HepG2 (cell line): ENCODE results near the gene SPIN1. TPM values are rescaled to one million over a fixed set of nuclear protein-coding genes. Genes with fewer than 3 reads are reported as not detected.

Experiments used
- ATAC-seq: fragments of 200-7000 bp; cut with Tn5 transposase; 3 replicates; pipeline ENCODE4 v1.9.1; 2020; ENCODE audit warnings: mild to moderate bottlenecking, moderate library complexity
- BruUV-seq: library from RNA; stranded (reverse); fragments of 400-500 nt; replicated peaks from 2 replicates; lab custom pipeline; 2021; lab: Mats Ljungman, UMichigan
- CTCF ChIA-PET: fragments of 300-600 bp; formaldehyde crosslinking; extraction: SDS; loops from one replicate; lab custom pipeline; 2021; ENCODE audit warnings: low total read pairs, inconsistent platforms, low intra/inter-chr PET ratio; lab: Yijun Ruan, JAX
- POLR2A ChIA-PET: fragments of 350-600 bp; sonication (Branson Sonifier 250); formaldehyde crosslinking; loops from one replicate; lab custom pipeline; 2020; ENCODE audit warnings: antibody characterized with exemption, inconsistent platforms; lab: Yijun Ruan, JAX
- DNase-seq: peaks from one replicate; pipeline ENCODE4 v3.0.0-alpha.2; 2015; ENCODE audit warnings: low spot score
- FAIRE-seq: peaks from 3 replicates; lab custom pipeline; 2011; peaks lifted over from hg19 to GRCh38; lab: Jason Lieb, UNC
- H2AFZ ChIP-seq: one replicate; pipeline ENCODE4 v1.6.1; 2011; ENCODE audit warnings: low read length, inconsistent platforms
- H3K27ac ChIP-seq: fragments of 300-600 bp; 3 replicates; pipeline ENCODE4 v1.8.0; 2011; ENCODE audit warnings: mixed run types, mild to moderate bottlenecking, mixed read lengths, low read length, inconsistent platforms; ENCODE audit not compliant: insufficient read depth; ENCODE audit errors: extremely low read length
- H3K27me3 ChIP-seq, 2 experiments: fragments of 200-600 bp in 1 of 2; 2 replicates in 1 of 2; 3 replicates in 1 of 2; pipeline versions ENCODE4 v1.6.0 to v1.8.0; 2011; ENCODE audit warnings: low read length in 2 of 2, mild to moderate bottlenecking in 2 of 2, moderate library complexity in 2 of 2, inconsistent platforms in 1 of 2; ENCODE audit not compliant: insufficient read depth in 2 of 2, control insufficient read depth in 1 of 2
- H3K36me3 ChIP-seq, 2 experiments: fragments of 200-600 bp in 1 of 2; replicated peaks in 1 of 2; 2 replicates in 1 of 2; 3 replicates in 1 of 2; pipeline versions ENCODE4 v1.5.1 to v1.8.0; 2011; ENCODE audit warnings: low read length in 2 of 2, inconsistent platforms in 1 of 2; ENCODE audit not compliant: insufficient read depth in 2 of 2, control insufficient read depth in 1 of 2
- H3K4me1 ChIP-seq: 2 replicates; pipeline ENCODE4 v1.5.1; 2012; ENCODE audit warnings: low read length, inconsistent platforms; ENCODE audit not compliant: insufficient read depth
- H3K4me2 ChIP-seq: 2 replicates; pipeline ENCODE4 v1.6.0; 2011; ENCODE audit warnings: low read depth, low read length, inconsistent platforms
- H3K4me3 ChIP-seq, 3 experiments: fragments of 200-600 bp in 1 of 3; sonication (generic), shearing (Covaris generic) in 1 of 3; replicated peaks in 1 of 3; 2 replicates each; pipeline ENCODE4 v1.5.1; 2011 to 2016; ENCODE audit warnings: low read length in 3 of 3, inconsistent platforms in 2 of 3, low read depth in 2 of 3, mild to moderate bottlenecking in 2 of 3, control low read depth in 1 of 3, mixed read lengths in 1 of 3; ENCODE audit not compliant: insufficient read depth in 1 of 3
- H3K79me2 ChIP-seq: one replicate; pipeline ENCODE4 v1.6.1; 2011; ENCODE audit warnings: low read length, inconsistent platforms; ENCODE audit not compliant: insufficient read depth
- H3K9ac ChIP-seq: 2 replicates; pipeline ENCODE4 v1.6.0; 2011; ENCODE audit warnings: mild to moderate bottlenecking, low read depth, low read length, inconsistent platforms; ENCODE audit not compliant: insufficient read depth
- H3K9me3 ChIP-seq: 2 replicates; pipeline ENCODE4 v1.5.1; 2012; ENCODE audit warnings: mild to moderate bottlenecking, low read length
- H4K20me1 ChIP-seq: 2 replicates; pipeline ENCODE4 v1.6.0; 2011; ENCODE audit warnings: inconsistent platforms, mild to moderate bottlenecking, low read length, moderate library complexity; ENCODE audit not compliant: insufficient read depth
- BHLHE40 ChIP-seq: IDR thresholded peaks from 2 replicates; pipeline ENCODE4 v1.6.1; 2011; ENCODE audit warnings: low read length, improper control_type of control experiment
- BRCA1 ChIP-seq: sonication (generic); formaldehyde crosslinking; IDR thresholded peaks from 2 replicates; pipeline ENCODE4 v1.4.0; 2020; ENCODE audit warnings: missing genetic modification reagents
- CAMTA2 ChIP-seq: sonication (generic); formaldehyde crosslinking; IDR thresholded peaks from 2 replicates; pipeline ENCODE4 v1.4.0; 2020; ENCODE audit warnings: mild to moderate bottlenecking, missing genetic modification reagents, borderline replicate concordance
- CREM ChIP-seq, 2 experiments: sonication (generic) in 1 of 2; formaldehyde crosslinking in 1 of 2; IDR thresholded peaks; 2 replicates each; pipeline versions ENCODE4 v1.4.0 to v1.6.1; 2016 to 2020; ENCODE audit warnings: antibody characterized with exemption in 1 of 2, mild to moderate bottlenecking in 1 of 2, missing genetic modification reagents in 1 of 2
- GPN1 ChIP-seq: sonication (generic); formaldehyde crosslinking; IDR thresholded peaks from 2 replicates; pipeline ENCODE4 v1.5.1; 2020; ENCODE audit warnings: missing genetic modification reagents, borderline replicate concordance
- HCFC1 ChIP-seq: fragments of 150-350 bp; IDR thresholded peaks from 2 replicates; pipeline ENCODE4 v1.6.1; 2014; ENCODE audit warnings: low read depth, low read length
- IRX3 ChIP-seq: sonication (generic); formaldehyde crosslinking; IDR thresholded peaks from 2 replicates; pipeline ENCODE4 v1.8.1; 2023; ENCODE audit warnings: mild to moderate bottlenecking, low read depth, missing genetic modification reagents, borderline replicate concordance
- MBNL3 ChIP-seq: fragments of 250-450 bp; sonication (Bioruptor Pico); conservative IDR thresholded peaks from 2 replicates; pipeline ENCODE4 v1.8.0; 2022; ENCODE audit warnings: mild to moderate bottlenecking, inconsistent platforms
- MIER2 ChIP-seq: IDR thresholded peaks from 2 replicates; pipeline ENCODE4 v1.6.1; 2016; ENCODE audit warnings: missing biosample characterization, missing genetic modification reagents
- RBM39 ChIP-seq: fragments of 200-400 bp; formaldehyde crosslinking; IDR thresholded peaks from one replicate; pipeline ENCODE4 v1.6.1; 2018; ENCODE audit warnings: antibody characterized with exemption, mild to moderate bottlenecking, low read depth, low read length; ENCODE audit not compliant: poor library complexity, severe bottlenecking
- SIX1 ChIP-seq: sonication (generic); formaldehyde crosslinking; IDR thresholded peaks from 2 replicates; pipeline ENCODE4 v1.4.0; 2020; ENCODE audit warnings: missing genetic modification reagents, borderline replicate concordance
- SP140L ChIP-seq: sonication (generic); formaldehyde crosslinking; IDR thresholded peaks from 2 replicates; pipeline ENCODE4 v1.4.0; 2020; ENCODE audit warnings: missing genetic modification reagents, borderline replicate concordance
- ZMAT3 ChIP-seq: sonication (generic); formaldehyde crosslinking; conservative IDR thresholded peaks from 2 replicates; pipeline ENCODE4 v1.7.0; 2021; ENCODE audit warnings: missing genetic modification reagents
- ZNF10 ChIP-seq: sonication (generic); formaldehyde crosslinking; IDR thresholded peaks from 2 replicates; pipeline ENCODE4 v1.4.0; 2020; ENCODE audit warnings: mild to moderate bottlenecking, low read depth, missing genetic modification reagents, borderline replicate concordance
- ZNF296 ChIP-seq: sonication (generic); formaldehyde crosslinking; conservative IDR thresholded peaks from 2 replicates; pipeline ENCODE4 v1.5.0; 2020; ENCODE audit warnings: mild to moderate bottlenecking, missing genetic modification reagents
- ZNF790 ChIP-seq: sonication (generic); formaldehyde crosslinking; IDR thresholded peaks from 2 replicates; pipeline ENCODE4 v1.8.0; 2022; ENCODE audit warnings: missing genetic modification reagents, mild to moderate bottlenecking, borderline replicate concordance
- WGBS: methylation state at CpG from one replicate; pipeline ENCODE4 v1.1.6; 2017; ENCODE audit warnings: low lambda C conversion rate; 5-methylcytosine and 5-hydroxymethylcytosine counted together
- in situ Hi-C: cut with HindIII; loops from 2 replicates; pipeline ENCODE4 v1.10.0; 2017; ENCODE audit warnings: low pct_unique_long_range_greater_than_20kb; ENCODE audit not compliant: extremely low pct_ligation_motif_present
- intact Hi-C: fragments of 100-400 bp; cut with micrococcal nuclease; formaldehyde crosslinking; loops from one replicate; pipeline ENCODE4 v1.10.0; 2022; ENCODE audit not compliant: unreplicated experiment
- polyA plus RNA-seq, 8 experiments: library from polyadenylated mRNA; depleted of rRNA in 3 of 8; stranded (reverse) in 7 of 8; unstranded in 1 of 8; fragments of >200 nt; fragmentation: Illumina TruSeq in 4 of 8; extraction: Trizol in 4 of 8; gene quantifications; 2 replicates each; pipeline versions ENCODE4 v1.2.1 to v1.2.3, GENCODE V29; 2011 to 2016; ENCODE audit warnings: low read depth in 4 of 8, missing spikeins in 1 of 8, mixed read lengths in 1 of 8; ENCODE audit not compliant: insufficient read depth in 1 of 8
- total RNA-seq, 5 experiments: library from RNA; depleted of rRNA; stranded (reverse); fragments of >200 nt; fragmentation: Illumina TruSeq; extraction: Trizol; gene quantifications; 2 replicates each; pipeline ENCODE4 v1.2.3, GENCODE V29; 2016; ENCODE audit warnings: low read depth in 1 of 5
- TF ChIP-seq, protein P1 (sequence below): sonication (generic); formaldehyde crosslinking; IDR thresholded peaks from 2 replicates; pipeline ENCODE4 v1.5.0; 2020; ENCODE audit warnings: missing genetic modification reagents
- TF ChIP-seq, protein P2 (sequence below): fragments of 450-650 bp; IDR thresholded peaks from 2 replicates; pipeline ENCODE4 v1.6.1; 2017
- TF ChIP-seq, protein P3 (sequence below), 2 experiments: IDR thresholded peaks; 2 replicates each; pipeline ENCODE4 v1.6.1; 2011 to 2012; ENCODE audit warnings: low read length in 2 of 2, borderline replicate concordance in 1 of 2, low read depth in 1 of 2, mild to moderate bottlenecking in 1 of 2, moderate library complexity in 1 of 2

SPIN1 gene
- total and polyA plus RNA-seq, 2 of the 13 experiments (the other 11 are each of a cell fraction or from before 2014, with no cell fraction given), result 20.0 to 24.3 TPM

DNA sequence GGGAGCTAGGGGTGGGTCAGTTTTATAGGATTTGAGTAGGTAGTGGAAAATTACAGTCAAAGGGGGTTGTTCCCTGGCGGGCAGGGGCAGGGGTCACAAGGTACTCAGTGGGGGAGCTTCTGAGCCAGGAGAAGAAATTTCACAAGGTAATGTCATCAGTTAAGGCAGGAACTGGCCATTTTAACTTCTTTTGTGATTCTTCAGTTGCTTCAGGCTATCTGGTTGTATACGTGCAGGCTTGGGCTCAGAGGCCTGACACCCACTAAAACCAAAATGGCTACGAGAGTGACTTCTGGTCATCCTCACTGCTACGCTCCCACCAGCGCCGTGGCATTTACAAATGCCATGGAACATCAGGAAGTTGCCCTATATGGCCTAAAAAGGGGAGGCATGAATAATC is 126.0 kb downstream of the SPIN1 start:
- CTCF ChIA-PET, result no interaction called here
- Histone ChIP-seq H3K79me2 (no peaks in the 10 kb centered on the region), H3K36me3 (no peaks in the 10 kb centered on the region), H2AFZ (no peak overlapping the region), H3K27ac (no peak overlapping the region), H3K4me1 (no peaks in the 10 kb centered on the region), H3K9ac (no peak overlapping the region), H3K27me3 (no peaks in the 10 kb centered on the region; a peak in 1 of 5 replicates), H3K4me3 (no peak overlapping the region), H4K20me1 (no peaks in the 10 kb centered on the region), H3K9me3 (no peaks in the 10 kb centered on the region), H3K4me2 (no peak overlapping the region; the same call in 1 of the 2 replicates)
- no peak for TF ChIP-seq MBNL3
- TF ChIP-seq, protein P1, sequence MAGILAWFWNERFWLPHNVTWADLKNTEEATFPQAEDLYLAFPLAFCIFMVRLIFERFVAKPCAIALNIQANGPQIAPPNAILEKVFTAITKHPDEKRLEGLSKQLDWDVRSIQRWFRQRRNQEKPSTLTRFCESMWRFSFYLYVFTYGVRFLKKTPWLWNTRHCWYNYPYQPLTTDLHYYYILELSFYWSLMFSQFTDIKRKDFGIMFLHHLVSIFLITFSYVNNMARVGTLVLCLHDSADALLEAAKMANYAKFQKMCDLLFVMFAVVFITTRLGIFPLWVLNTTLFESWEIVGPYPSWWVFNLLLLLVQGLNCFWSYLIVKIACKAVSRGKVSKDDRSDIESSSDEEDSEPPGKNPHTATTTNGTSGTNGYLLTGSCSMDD (CRISPR knock-in tag), result no peak
- TF ChIP-seq SP140L, result no peak
- TF ChIP-seq SIX1 (CRISPR knock-in tag), result no peak
- TF ChIP-seq ZNF296 (CRISPR knock-in tag), result no peak
- no peak for TF ChIP-seq IRX3 (CRISPR knock-in tag)
- TF ChIP-seq, protein P2, sequence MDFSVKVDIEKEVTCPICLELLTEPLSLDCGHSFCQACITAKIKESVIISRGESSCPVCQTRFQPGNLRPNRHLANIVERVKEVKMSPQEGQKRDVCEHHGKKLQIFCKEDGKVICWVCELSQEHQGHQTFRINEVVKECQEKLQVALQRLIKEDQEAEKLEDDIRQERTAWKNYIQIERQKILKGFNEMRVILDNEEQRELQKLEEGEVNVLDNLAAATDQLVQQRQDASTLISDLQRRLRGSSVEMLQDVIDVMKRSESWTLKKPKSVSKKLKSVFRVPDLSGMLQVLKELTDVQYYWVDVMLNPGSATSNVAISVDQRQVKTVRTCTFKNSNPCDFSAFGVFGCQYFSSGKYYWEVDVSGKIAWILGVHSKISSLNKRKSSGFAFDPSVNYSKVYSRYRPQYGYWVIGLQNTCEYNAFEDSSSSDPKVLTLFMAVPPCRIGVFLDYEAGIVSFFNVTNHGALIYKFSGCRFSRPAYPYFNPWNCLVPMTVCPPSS, result no peak
- no peak for TF ChIP-seq ZMAT3 (CRISPR knock-in tag)
- no peak for TF ChIP-seq BRCA1
- TF ChIP-seq RBM39, result no peak
- no peak for TF ChIP-seq CAMTA2
- TF ChIP-seq ZNF790 (CRISPR knock-in tag), result no peak
- TF ChIP-seq CREM (IDR thresholded peaks at IDR 0.05), result no peak
- TF ChIP-seq CREM (CRISPR knock-in tag; IDR thresholded peaks at IDR 0.05), result no peak
- TF ChIP-seq MIER2 (CRISPR knock-in tag), result no peak
- TF ChIP-seq HCFC1, result no peak
- TF ChIP-seq GPN1 (CRISPR knock-in tag), result no peak
- TF ChIP-seq, protein P3, sequence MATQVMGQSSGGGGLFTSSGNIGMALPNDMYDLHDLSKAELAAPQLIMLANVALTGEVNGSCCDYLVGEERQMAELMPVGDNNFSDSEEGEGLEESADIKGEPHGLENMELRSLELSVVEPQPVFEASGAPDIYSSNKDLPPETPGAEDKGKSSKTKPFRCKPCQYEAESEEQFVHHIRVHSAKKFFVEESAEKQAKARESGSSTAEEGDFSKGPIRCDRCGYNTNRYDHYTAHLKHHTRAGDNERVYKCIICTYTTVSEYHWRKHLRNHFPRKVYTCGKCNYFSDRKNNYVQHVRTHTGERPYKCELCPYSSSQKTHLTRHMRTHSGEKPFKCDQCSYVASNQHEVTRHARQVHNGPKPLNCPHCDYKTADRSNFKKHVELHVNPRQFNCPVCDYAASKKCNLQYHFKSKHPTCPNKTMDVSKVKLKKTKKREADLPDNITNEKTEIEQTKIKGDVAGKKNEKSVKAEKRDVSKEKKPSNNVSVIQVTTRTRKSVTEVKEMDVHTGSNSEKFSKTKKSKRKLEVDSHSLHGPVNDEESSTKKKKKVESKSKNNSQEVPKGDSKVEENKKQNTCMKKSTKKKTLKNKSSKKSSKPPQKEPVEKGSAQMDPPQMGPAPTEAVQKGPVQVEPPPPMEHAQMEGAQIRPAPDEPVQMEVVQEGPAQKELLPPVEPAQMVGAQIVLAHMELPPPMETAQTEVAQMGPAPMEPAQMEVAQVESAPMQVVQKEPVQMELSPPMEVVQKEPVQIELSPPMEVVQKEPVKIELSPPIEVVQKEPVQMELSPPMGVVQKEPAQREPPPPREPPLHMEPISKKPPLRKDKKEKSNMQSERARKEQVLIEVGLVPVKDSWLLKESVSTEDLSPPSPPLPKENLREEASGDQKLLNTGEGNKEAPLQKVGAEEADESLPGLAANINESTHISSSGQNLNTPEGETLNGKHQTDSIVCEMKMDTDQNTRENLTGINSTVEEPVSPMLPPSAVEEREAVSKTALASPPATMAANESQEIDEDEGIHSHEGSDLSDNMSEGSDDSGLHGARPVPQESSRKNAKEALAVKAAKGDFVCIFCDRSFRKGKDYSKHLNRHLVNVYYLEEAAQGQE (IDR thresholded peaks at IDR 0.05; ENCODE audit: borderline replicate concordance in 1 of 2, low read depth in 1 of 2, low read length in 2 of 2), result no peak
- no peak for TF ChIP-seq BHLHE40
- TF ChIP-seq ZNF10, result no peak
- POLR2A ChIA-PET, result no interaction called here
- FAIRE-seq (no peak), DNase-seq (no peak), ATAC-seq (no peak)
- intact Hi-C loops (no loop called here), in situ Hi-C loops (no loop called here)
- WGBS, result 55% methylated on average over 3 of the region's 6 CpGs
- no TSS peak for BruUV-seq
